ENCODE data around the gene NAV2. TPM values are rescaled to one million over a fixed set of nuclear protein-coding genes. Genes with fewer than 3 reads are reported as not detected.

Gene NAV2
- total and polyA plus RNA-seq, 2 donors (not counting 1 experiment from before 2014, with no cell fraction given) = 8.1 to 14.0 TPM

DNA sequence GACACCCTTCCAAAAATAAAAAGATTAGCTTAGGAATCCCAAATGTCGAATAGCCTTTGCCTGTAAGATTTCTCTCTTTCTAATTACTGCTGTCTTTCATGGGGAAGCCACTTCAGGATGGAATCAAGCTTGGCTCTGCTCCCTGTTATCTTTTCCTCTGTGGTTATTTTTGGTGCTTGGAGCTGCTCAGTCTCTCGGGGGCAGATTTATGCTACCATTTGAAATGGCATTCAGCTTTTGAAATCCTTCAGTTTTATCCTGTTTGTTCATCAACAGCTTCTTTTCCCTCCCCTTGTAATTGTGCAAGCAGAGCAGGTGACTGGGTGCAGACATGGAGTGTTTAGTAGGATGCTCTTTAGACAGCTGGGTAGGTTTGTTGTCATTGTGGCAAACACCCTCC, 336.6 kb downstream of the NAV2 start:
- Histone ChIP-seq H3K4me1 (ENCODE audit: control insufficient read depth, extremely low read depth, insufficient read depth, low read length) (no peaks in the 10 kb centered on the region), H3K27ac (ENCODE audit: insufficient read depth, low read length) (no peak overlapping the region), H3K4me3 (replicated peaks in 1 of 4; ENCODE audit: control extremely low read depth in 1 of 4, insufficient read depth in 1 of 4, low read depth in 3 of 4, low read length in 4 of 4) (no peak overlapping the region), H2AFZ (ENCODE audit: low read length) (no peak overlapping the region), H3K9ac (ENCODE audit: insufficient read depth, low read length) (no peak overlapping the region), H3K4me2 (ENCODE audit: extremely low read depth, insufficient read depth, low read length) (no peak overlapping the region), H3K36me3 (ENCODE audit: control insufficient read depth, insufficient read depth, low read length) (peaks cover 23% of the 10 kb centered on the region), H4K20me1 (ENCODE audit: control insufficient read depth, extremely low read depth, insufficient read depth, low read length) (no peaks in the 10 kb centered on the region), H3K79me2 (ENCODE audit: control insufficient read depth, insufficient read depth, low read length) (no peaks in the 10 kb centered on the region), H3K27me3 (ENCODE audit: control insufficient read depth, insufficient read depth, low read length) (no peaks in the 10 kb centered on the region), H3K9me3 (ENCODE audit: control insufficient read depth, insufficient read depth, low read depth, low read length) (no peaks in the 10 kb centered on the region)
- TF ChIP-seq CTCF (conservative IDR thresholded peaks at IDR 0.05 in 1 of 2, IDR thresholded peaks at IDR 0.05 in 1 of 2; ENCODE audit: low read depth in 1 of 2, low read length in 2 of 2) (no peak), EZH2 (IDR thresholded peaks at IDR 0.05; ENCODE audit: low read length, missing control alignments) (no peak)
- peak in 1 of 2 donors; percentile 61 for DNase-seq (ENCODE audit: low read depth in 2 of 2)

DNA sequence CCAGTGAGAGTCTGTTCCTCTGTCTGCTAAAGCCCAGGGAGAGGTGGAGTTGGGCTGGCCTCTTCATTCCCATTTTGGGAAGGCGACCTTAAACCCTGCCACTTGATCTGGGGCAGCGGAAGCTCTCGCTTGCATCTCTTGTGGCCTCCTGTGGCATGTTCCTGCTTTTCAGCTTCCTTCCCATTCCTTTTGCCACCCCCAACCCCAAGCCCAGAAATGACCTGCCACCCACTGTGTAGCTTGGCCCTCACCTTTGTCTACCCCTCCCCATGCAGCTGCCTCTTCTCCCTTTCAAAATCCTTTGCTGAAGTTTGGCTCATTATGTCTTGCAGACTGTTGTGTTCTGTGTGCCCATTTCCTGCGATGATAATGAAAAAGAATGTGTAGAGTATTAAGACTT, 337.4 kb downstream of the NAV2 start:
- DNase-seq (ENCODE audit: low read depth in 2 of 2) = no peak
- H3K4me3 ChIP-seq (replicated peaks in 1 of 4; ENCODE audit: control extremely low read depth in 1 of 4, insufficient read depth in 1 of 4, low read depth in 3 of 4, low read length in 4 of 4) = no peak overlapping the region
- no peak overlapping the region for H3K9ac ChIP-seq (ENCODE audit: insufficient read depth, low read length)
- H3K27ac ChIP-seq (ENCODE audit: insufficient read depth, low read length) = no peak overlapping the region
- H4K20me1 ChIP-seq (ENCODE audit: control insufficient read depth, extremely low read depth, insufficient read depth, low read length) = no peaks in the 10 kb centered on the region
- H2AFZ ChIP-seq (ENCODE audit: low read length) = no peak overlapping the region
- H3K9me3 ChIP-seq (ENCODE audit: control insufficient read depth, insufficient read depth, low read depth, low read length) = no peaks in the 10 kb centered on the region
- TF ChIP-seq CTCF (conservative IDR thresholded peaks at IDR 0.05 in 1 of 2, IDR thresholded peaks at IDR 0.05 in 1 of 2; ENCODE audit: low read depth in 1 of 2, low read length in 2 of 2) = no peak
- no peak for TF ChIP-seq EZH2 (IDR thresholded peaks at IDR 0.05; ENCODE audit: low read length, missing control alignments)
- no peaks in the 10 kb centered on the region for H3K27me3 ChIP-seq (ENCODE audit: control insufficient read depth, insufficient read depth, low read length)
- no peak overlapping the region for H3K4me2 ChIP-seq (ENCODE audit: extremely low read depth, insufficient read depth, low read length)
- H3K4me1 ChIP-seq (ENCODE audit: control insufficient read depth, extremely low read depth, insufficient read depth, low read length) = no peaks in the 10 kb centered on the region
- H3K79me2 ChIP-seq (ENCODE audit: control insufficient read depth, insufficient read depth, low read length) = no peaks in the 10 kb centered on the region
- peaks cover 22% of the 10 kb centered on the region for H3K36me3 ChIP-seq (ENCODE audit: control insufficient read depth, insufficient read depth, low read length)

- H2AFZ ChIP-seq (ENCODE audit: low read length) = no peak overlapping the region
- H3K36me3 ChIP-seq (ENCODE audit: control insufficient read depth, insufficient read depth, low read length) = peaks cover 18% of the 10 kb centered on the region
- no peak overlapping the region for H3K27ac ChIP-seq (ENCODE audit: insufficient read depth, low read length)
- H3K4me3 ChIP-seq (replicated peaks in 1 of 4; ENCODE audit: control extremely low read depth in 1 of 4, insufficient read depth in 1 of 4, low read depth in 3 of 4, low read length in 4 of 4) = no peak overlapping the region
- no peaks in the 10 kb centered on the region for H3K79me2 ChIP-seq (ENCODE audit: control insufficient read depth, insufficient read depth, low read length)
- TF ChIP-seq CTCF (conservative IDR thresholded peaks at IDR 0.05 in 1 of 2, IDR thresholded peaks at IDR 0.05 in 1 of 2; ENCODE audit: low read depth in 1 of 2, low read length in 2 of 2) (no peak), EZH2 (IDR thresholded peaks at IDR 0.05; ENCODE audit: low read length, missing control alignments) (no peak)
- H3K9me3 ChIP-seq (ENCODE audit: control insufficient read depth, insufficient read depth, low read depth, low read length) = no peaks in the 10 kb centered on the region
- no peak overlapping the region for H3K9ac ChIP-seq (ENCODE audit: insufficient read depth, low read length)
- H3K27me3 ChIP-seq (ENCODE audit: control insufficient read depth, insufficient read depth, low read length) = no peaks in the 10 kb centered on the region
- no peaks in the 10 kb centered on the region for H4K20me1 ChIP-seq (ENCODE audit: control insufficient read depth, extremely low read depth, insufficient read depth, low read length)
- no peak overlapping the region for H3K4me2 ChIP-seq (ENCODE audit: extremely low read depth, insufficient read depth, low read length)
- DNase-seq (ENCODE audit: low read depth in 2 of 2) = peak in 1 of 2 donors; percentile 93
- no peaks in the 10 kb centered on the region for H3K4me1 ChIP-seq (ENCODE audit: control insufficient read depth, extremely low read depth, insufficient read depth, low read length)
Measured at GRCh38 chr11:20050551-20051333, 338.1 kb downstream of the NAV2 start.
